IMR-90 (cell line): ENCODE data around the gene CLDN7.

Experiments used
- BHLHE40 ChIP-seq: fragments of 150-350 bp; IDR thresholded peaks from 2 replicates; pipeline ENCODE4 v1.6.1; 2016; ENCODE audit warnings: mild to moderate bottlenecking, low read depth, low read length
- CHD1 ChIP-seq: IDR thresholded peaks from 2 replicates; pipeline ENCODE4 v1.6.1; 2012; ENCODE audit warnings: low read depth, low read length, improper control_type of control experiment
- CTCF ChIP-seq: conservative IDR thresholded peaks from 2 replicates; pipeline ENCODE4 v1.5.1; 2012; ENCODE audit warnings: mild to moderate bottlenecking, low read depth, low read length, improper control_type of control experiment
- MAZ ChIP-seq: IDR thresholded peaks from 2 replicates; pipeline ENCODE4 v1.6.1; 2012; ENCODE audit warnings: low read depth, mild to moderate bottlenecking, low read length, improper control_type of control experiment, moderate library complexity, borderline replicate concordance
- MXI1 ChIP-seq: IDR thresholded peaks from 2 replicates; pipeline ENCODE4 v1.6.1; 2012; ENCODE audit warnings: low read depth, mild to moderate bottlenecking, low read length, moderate library complexity, borderline replicate concordance
- POLR2A ChIP-seq: IDR thresholded peaks from 2 replicates; pipeline ENCODE4 v1.6.1; 2012; ENCODE audit warnings: mild to moderate bottlenecking, low read depth, low read length
- RCOR1 ChIP-seq: IDR thresholded peaks from 2 replicates; pipeline ENCODE4 v1.6.1; 2012; ENCODE audit warnings: mild to moderate bottlenecking, low read length, improper control_type of control experiment; ENCODE audit not compliant: insufficient replicate concordance
- RFX5 ChIP-seq: IDR thresholded peaks from 2 replicates; pipeline ENCODE4 v1.8.0; 2012; ENCODE audit warnings: low read depth, mild to moderate bottlenecking, low read length, moderate library complexity
- SMC3 ChIP-seq: fragments of 150-350 bp; IDR thresholded peaks from 2 replicates; pipeline ENCODE4 v1.6.1; 2016; ENCODE audit warnings: low read depth, mild to moderate bottlenecking, antibody characterized with exemption, low read length, moderate library complexity

- no peak for TF ChIP-seq CTCF
- no peak for TF ChIP-seq POLR2A
- TF ChIP-seq RCOR1 = no peak
- no peak for TF ChIP-seq SMC3
- TF ChIP-seq MAZ = no peak
- TF ChIP-seq RFX5 = no peak
- no peak for TF ChIP-seq CHD1
- TF ChIP-seq MXI1 = no peak
- no peak for TF ChIP-seq BHLHE40
Observed at GRCh38 chr17:7290685-7291084, 28.4 kb upstream of the CLDN7 start.
